HG03025 (cell line): Measurements from ENCODE around the gene CDH23.
"Not testable (repeated sequence)": the region's sequence is repeated elsewhere in the genome, so short reads cannot be mapped to it uniquely, and the experiment has no call there.

Experiments used
- ATAC-seq: cut with Tn5 transposase; IDR thresholded peaks from one replicate; pipeline ENCODE4 v1.9.1; 2021; ENCODE audit warnings: mild to moderate bottlenecking, moderate library complexity; ENCODE audit not compliant: unreplicated experiment, low FRiP score

Gene CDH23

DNA sequence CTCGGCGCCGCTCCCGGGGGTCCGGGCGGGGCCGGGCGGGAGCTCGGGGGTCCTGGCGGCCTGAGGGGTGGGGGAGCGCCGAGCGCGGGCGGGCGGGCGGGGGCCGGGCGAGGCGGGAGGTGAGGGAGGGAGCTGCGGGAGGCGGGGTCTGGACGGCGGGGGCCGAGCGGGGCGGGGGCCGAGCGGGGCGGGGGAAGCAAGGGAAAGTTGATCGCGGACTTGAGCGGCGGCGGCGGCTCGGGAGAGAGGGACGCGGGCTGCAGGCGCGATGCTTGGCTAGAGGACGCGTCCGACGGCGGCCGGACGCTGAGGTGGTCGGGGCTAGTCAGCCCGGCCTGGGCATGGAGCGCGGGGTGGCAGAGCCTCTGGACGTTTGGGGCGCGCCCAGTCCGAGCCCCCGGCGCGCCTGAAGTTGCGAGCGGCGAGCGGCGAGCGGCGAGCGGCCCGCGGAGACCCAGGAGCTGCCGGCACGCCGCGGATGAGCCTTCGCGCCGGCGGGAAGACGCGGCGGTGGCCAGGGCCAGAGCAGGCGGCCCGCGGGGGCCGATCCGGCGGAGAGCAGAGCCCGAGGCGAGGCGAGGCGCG lies at the start of gene CDH23:
TSS of gene CDH23 (plus strand) at position 210 of the 585 bp plus-strand sequence. CDS start 42,912 bp downstream, outside the sequence.
- no peak for ATAC-seq

DNA sequence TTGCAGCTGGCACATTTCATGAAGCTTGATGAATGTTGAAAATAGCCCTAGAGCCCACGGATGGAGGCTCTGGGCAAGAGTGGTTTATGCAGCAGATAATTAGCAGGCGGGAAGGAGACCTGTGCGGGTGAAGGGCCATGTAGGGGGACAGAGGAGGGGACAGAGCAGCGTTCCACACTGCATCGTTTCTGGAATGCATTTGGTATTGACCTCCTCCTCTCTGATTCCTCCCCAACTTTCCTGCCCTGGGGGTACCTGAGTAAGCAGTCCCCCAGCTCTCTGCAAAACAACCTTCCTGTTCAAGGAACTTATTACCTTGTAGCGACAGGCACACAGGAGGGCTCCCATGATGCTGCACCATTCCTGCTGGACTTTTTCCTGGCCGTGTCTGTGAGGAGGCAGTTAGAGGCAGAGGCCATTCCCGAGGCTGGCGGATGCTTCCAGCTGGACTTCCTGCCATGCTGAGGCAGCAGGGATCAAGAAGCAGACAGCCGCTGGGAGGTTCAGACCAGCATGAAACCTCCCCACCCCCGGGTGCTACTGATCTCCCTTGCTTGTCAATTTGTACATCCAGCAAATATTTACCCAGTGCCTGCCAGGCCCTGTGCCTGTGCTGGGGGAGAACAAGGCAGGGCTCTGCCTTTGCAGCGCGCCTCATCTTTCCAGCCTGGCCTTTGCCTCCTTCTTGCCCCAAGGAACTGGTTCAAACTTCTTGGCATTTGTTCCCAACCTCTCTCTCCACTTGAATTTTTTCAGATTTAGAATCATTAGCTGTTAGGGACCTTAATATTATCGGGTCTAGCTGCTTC lies 48.9 kb upstream of the CDH23 start:
- no peak for ATAC-seq

DNA sequence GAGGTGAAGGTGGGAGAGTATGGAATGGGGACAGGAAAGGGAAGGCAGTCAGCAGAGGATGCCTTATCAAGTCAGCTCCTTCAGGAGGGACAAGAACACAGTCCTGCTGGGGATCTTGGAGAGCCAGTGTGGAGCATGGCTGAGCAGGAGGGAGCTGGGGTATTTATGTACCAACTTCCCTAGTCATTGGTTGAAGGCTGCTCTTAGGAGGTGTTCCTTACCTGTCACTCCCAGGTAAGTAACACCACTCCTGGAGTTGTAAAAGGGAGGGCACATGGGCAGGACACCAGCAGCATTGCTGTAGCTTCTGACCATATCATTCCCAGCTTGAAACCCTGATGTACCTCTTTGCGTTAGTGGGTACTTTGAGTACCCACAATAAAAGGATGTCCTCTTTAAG lies 47.9 kb upstream of the CDH23 start:
- ATAC-seq, result no peak

DNA sequence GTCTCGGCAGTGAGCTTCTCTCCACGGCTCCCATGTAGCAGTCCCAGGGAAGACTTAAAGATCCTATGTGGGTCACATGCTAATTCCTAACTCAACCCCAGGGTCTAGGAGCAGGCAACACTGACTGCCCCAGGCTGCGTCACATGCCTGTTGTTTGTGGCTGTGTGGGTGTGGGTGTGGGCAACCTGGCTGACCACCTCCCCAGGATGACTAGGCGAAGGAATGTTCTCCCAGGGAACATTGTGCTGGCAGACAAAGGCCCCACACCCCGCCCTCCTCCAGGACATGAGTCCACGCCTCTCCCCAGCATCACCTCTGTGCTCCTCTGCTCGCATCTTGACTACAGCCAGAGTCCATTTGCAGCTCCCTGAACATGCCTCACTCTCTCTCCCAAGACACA lies 47.3 kb upstream of the CDH23 start:
- no peak for ATAC-seq

DNA sequence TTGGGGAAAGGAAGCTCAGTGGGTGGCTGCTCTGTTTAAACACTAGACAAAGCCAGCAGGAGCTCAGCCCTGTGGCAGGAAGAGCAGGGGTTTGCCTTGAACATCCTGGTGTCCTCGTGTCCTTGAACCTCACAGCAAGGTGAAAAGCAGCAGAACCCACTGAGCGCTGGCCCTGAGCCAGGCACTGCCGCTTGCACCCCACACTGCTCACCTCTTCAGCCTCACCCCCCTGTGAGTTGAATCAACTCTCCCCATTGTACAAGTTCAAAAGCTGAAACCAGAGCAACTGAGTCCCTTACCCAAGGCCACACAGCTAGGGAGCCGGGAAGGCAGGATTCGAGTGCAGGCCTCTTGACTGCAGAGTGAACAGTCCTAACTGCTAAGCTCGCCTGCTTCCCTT lies 45.6 kb upstream of the CDH23 start:
- ATAC-seq, result no peak

DNA sequence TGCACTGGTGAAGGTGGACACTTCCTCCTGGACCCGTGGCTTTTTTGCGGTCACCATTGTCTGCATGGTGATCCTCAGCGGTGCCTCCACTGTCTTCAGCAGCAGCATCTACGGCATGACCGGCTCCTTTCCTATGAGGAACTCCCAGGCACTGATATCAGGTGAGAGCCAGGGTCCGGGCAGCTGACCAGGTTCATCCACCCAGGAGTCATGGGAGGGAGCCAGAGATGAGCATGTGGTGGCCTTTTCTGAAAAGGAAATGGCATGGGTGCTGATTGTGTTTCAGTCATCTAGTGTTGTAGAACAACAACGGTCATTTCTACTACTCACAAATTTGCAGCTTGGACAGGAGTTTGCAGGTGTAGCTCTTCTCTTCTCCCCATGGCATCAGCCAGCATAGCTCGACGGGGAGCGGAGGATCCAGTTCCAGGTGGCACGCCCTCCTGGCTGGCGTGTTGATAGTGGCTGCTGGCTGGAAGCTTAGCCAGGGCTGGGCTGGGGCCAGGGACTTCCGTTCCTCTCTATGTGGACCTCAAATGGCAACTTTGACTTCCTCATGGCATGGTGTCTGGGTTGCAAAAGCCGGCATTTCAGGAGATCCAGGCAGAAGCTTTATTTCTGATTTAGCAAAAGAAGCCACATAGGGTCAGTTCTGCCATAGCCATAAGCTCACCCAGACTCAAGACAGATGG lies 44.9 kb upstream of the CDH23 start:
- no peak for ATAC-seq

DNA sequence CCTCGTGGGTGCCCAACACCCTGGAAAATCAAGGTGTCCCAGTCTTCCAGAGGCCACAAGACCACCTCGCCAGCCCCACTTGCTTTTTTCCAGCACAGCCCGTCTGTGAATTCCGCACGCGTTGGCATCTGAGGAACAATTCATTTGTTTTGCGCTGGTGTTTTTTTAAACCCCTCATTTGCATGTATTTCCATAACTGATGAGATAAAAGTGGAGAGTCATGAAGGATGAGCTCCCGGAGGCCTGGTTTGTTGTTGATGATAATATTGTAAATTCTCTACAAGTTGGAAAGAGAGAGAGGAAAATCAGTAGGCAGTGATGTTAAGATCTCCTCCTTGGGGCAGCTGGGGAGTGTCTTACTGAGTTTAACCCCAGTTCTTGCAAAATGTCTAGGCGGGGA lies 43.1 kb upstream of the CDH23 start:
- ATAC-seq, result no peak

DNA sequence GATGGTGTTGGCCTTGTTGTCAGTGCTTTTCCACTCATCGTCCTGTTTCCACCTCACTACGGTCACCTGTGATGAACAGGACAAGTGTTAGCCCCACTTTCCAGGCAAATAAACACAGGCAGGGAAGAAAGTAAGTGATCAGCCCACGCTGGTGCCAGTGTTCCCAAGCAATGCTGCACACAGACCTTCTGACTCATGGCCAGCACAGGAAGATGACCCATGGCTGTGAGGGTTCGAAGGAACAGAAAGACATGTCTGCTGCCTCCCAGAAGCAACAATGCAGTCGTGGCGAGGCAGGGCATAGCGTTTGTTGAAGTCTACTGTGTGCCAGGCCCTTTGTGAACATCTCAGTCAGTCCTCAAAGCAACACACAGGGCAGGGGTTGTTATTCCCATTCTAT lies 41.9 kb upstream of the CDH23 start:
- no peak for ATAC-seq

DNA sequence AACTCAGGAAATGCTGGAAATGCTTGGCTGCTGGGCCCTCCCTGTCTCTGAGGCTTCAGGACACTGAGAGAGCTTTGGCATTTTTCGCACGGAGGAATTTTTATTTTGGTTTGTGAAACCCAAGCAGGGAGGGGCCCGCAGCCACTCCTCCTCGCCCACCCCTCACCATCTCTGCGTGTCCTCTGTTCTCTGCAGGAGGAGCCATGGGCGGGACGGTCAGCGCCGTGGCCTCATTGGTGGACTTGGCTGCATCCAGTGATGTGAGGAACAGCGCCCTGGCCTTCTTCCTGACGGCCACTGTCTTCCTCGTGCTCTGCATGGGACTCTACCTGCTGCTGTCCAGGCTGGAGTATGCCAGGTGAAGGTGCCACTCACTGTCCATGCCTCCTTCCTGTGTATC lies 40.8 kb upstream of the CDH23 start:
- no peak for ATAC-seq

DNA sequence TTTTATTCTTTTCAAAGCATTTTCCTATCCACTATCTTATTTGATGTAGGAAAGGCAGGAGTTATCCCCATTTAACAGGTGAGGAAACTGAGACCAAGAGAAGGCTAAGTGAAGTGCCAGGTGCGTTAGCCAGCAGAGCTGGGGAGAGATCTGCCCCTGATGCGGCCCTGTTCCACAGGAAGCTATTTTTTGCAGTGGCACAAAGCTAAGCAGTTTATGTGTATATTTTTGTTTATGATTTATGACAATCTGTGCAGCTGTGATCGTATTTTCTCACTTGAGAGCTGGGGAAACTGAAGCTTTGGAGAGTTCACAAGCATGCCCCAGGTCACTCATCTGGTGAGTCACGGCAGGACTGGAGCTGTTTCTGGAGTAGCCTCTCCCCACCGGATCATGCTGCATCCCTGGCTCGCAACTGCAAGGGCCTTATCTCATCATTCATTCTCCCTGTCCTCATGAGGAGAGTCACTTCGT lies 38.9 kb upstream of the CDH23 start:
- ATAC-seq, result no peak

DNA sequence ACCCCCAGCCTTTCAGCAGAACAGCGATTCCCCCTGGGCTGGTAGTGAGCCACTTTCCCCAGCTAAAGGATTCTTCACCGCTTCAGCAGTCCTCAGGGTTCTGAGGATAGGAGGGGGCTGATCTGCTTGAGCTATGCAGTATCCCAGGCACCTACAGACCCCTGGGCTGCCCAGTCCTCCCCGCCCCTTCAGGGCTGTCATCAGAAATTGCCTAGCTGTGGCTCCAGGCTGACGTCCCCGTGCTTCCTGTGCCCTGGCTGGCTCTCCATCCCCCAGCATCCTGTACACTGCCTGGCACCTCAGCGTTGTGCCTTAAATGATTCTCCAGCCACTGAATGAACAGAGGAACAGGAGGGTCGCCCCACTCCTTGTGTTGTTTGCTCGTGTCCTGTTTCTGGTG lies 38.4 kb upstream of the CDH23 start:
- ATAC-seq, result no peak

DNA sequence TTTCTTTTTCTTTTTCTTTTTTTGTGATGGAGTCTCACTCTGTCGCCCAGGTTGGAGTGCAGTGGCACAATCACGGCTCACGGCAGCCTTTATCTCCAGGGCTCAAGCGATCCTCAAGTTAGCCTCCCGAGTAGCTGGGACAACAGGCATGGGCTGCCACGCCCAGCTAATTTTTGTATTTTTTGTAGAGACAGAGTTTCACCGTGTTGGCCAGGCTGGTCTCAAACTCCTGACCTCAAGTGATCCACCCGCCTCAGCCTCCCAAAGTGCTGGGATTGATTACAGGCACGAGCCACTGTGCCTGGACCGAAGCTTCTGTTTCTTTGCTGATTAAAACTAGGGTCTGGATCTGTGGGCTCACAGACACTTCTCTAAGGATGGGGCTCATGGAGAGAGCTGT lies 37.8 kb upstream of the CDH23 start:
- ATAC-seq, result not testable (repeated sequence)

DNA sequence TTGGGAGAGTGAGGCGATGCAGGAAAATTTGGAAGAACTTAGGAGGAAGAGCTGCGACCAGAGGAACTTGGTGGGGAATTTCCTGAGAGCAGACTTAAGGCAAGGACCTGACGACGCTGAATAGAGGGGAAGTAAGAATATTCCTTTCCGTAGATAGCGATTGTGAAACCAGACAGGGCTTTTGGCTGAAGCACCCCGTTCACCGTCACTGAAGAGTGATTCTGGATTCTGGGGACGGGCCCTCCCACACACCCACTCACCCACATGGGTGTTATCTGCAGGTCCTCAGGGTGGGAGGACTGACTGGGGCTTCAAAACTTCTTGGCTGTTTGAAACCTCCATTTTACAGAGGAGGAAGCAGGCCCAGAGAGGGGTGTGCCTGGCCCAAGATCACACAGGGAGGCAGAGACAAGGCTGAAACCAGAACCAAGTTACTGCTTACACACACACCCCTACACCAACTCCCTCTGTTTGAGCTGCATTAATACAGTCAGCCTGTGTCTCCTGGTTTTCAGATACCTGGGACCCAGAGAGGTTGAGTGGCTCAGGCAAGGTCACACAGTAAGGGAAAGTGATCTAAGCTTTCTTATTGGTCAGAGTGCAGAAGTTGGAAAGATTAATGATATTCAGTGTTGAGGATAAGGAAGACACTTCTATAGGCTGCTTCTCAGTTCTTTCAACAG lies 37.2 kb upstream of the CDH23 start:
- no peak for ATAC-seq

DNA sequence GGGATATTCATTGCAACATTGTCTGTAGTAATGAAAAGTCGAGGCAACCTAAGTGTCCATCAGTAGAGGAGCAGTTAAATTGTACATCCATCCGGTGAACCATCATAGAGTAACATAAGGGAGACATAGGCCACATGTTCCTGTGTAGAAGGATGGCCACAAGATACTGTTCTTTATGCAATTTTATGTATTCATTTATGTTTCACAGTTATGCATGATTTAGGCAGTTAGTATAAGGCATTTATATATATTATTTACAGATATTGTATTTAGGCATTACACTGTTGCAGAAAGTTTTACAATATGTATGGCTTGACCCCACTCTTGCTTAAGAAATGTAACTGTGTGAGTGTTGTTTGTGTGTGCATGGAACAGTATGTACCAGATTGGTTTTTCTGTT lies 36.0 kb upstream of the CDH23 start:
- ATAC-seq, result no peak

DNA sequence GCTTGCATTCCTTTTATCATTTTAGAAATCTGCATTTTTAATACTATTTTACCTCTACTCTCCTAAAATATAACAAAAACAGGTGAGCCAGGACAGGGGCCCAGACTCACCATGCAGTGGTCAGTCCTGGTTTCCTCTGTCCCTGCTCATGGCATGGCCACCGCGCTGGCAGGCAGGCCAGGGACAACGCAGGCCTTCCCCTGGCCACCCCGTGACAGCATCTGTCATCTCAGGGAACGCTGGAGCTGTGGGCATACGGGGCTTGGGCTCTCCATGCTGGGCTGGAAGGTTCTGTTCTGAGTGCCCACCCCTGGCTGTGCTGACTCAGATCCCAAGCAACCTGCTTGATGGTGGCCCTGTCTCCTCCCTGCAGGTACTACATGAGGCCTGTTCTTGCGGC lies 35.1 kb upstream of the CDH23 start:
- ATAC-seq, result no peak

DNA sequence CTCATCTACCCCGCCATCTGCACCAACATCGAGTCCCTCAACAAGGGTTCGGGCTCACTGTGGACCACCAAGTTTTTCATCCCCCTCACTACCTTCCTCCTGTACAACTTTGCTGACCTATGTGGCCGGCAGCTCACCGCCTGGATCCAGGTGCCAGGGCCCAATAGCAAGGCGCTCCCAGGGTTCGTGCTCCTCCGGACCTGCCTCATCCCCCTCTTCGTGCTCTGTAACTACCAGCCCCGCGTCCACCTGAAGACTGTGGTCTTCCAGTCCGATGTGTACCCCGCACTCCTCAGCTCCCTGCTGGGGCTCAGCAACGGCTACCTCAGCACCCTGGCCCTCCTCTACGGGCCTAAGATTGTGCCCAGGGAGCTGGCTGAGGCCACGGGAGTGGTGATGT lies 34.6 kb upstream of the CDH23 start:
- no peak for ATAC-seq

DNA sequence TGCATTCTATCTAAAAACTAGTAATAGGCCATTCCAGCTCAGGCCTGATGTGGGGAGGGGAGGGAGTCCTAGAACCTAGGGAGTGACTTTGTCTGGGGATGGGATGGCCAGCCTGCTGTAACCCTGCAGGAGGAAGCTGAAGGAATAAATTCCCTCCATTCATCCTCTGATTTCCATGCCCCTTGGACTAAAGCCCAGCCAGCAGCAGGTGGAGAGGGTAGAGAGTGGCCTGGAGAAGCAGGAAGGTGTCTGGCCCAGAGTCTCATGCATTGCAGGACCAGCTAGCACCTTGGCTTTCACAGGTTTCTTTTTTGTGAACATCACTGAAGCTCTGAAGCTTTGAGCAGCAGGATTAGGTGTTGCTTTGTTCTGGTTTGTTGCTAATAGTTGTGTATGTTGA lies 32.8 kb upstream of the CDH23 start:
- ATAC-seq, result no peak

DNA sequence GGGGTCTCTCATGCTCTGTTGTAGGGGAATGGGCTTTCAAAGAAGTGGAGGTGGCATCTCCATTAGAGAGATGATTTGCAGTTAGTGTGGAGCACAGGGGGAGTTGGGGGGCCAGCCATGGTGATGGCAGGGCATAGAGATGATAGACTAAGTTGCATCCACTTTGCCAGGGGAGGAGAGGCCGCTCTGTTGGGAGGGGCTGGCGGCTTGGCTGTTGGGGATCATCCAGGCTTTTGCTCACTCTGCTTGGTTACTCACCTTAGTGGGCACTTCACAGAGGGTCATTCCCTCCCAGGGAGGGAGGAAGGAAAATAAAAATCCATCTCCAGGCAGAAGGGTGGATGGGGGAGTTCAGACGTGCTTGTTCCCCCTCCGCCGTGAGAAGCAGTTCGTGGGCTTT lies 31.4 kb upstream of the CDH23 start:
- ATAC-seq, result no peak

DNA sequence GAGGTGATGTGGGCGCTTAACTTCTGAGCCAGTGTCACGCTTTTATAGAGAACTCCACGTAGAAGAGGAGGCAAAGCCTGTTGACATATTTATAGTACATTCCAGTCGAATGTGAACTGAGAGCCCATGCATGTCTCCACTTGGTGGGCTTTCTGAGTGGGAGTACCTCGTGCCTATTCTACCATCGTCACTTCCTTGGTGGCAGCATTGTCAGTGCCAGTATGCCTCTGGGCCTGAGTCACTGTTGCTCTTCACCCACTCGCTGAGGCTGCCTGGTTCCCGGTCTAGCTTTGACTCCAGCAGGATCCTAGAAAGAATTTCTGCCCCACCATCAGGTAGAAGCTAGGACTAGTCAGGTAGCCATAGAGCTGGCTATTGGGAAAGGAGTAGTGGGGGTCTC lies 30.0 kb upstream of the CDH23 start:
- no peak for ATAC-seq

DNA sequence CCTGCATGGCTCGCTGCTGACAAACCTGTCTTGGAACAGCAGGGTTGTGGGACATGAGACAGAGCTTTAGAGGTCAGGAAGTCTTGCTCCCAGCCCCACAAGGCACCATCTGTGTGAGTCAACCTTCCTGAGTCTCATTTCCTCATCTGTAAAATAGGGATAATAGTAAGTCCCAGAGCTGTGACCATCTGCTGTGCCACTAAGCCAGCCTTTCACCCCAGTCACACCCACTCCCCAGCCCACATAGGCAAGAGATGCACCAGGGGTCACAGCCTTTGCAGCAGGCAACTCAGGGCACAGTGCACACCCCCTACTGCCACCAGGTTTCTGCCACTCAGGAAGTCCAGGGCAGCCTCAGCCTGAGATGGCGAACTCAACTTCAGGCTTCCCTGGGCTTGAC lies 29.4 kb upstream of the CDH23 start:
- no peak for ATAC-seq

DNA sequence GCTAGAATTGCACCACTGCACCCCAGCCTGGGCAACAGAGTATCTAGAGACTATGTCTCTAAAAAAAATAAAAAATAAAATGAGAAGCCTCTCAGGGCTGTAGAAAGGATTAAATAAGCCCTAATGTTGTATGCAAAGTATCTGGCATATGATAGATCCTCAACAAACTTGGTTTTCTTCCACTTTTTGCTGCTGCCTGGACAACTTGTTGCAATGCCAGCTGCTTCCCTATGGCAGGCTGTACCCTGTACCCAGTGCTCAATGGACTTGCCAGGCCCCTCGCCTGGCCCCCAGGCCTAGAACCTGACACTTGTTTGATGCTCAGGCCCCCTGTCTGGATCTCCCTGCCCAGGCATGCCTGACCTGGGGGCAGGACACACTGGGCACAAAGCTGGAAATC lies 28.5 kb upstream of the CDH23 start:
- no peak for ATAC-seq
